D721Med (cell line): Measurements from ENCODE around the gene SMIM20.
A peak's percentile ranks its signal among the peaks of the same experiment; 100 is the strongest.
"Not testable (repeated sequence)": the region's sequence is repeated elsewhere in the genome, so short reads cannot be mapped to it uniquely, and the experiment has no call there.

Source experiments
- DNase-seq: peaks from one replicate; pipeline ENCODE4 v3.0.0; 2011; ENCODE audit warnings: low spot score; ENCODE audit not compliant: insufficient read length
- FAIRE-seq: peaks from 2 replicates; lab custom pipeline; 2011; peaks lifted over from hg19 to GRCh38; lab: Jason Lieb, UNC
- CTCF ChIP-seq: IDR thresholded peaks from 2 replicates; pipeline ENCODE4 v1.5.1; 2012; ENCODE audit warnings: mild to moderate bottlenecking, control low read depth; ENCODE audit not compliant: insufficient read depth; ENCODE audit errors: missing control alignments

The SMIM20 gene

GRCh38 chr4:25905371-25905770 is 8.6 kb upstream of the SMIM20 start:
- FAIRE-seq (no peak), DNase-seq (no peak)
- TF ChIP-seq CTCF = no peak

GRCh38 chr4:25906113-25906512 is 7.9 kb upstream of the SMIM20 start:
- DNase-seq, FAIRE-seq: not testable (repeated sequence)

- DNase-seq (no peak), FAIRE-seq (no peak)
- no peak for TF ChIP-seq CTCF
These were observed 5.5 kb upstream of the SMIM20 start for GRCh38 chr4:25908491-25908901.

GRCh38 chr4:25911356-25911755 is 2.7 kb upstream of the SMIM20 start:
- DNase-seq = no peak
- no peak for TF ChIP-seq CTCF
- no peak for FAIRE-seq

GRCh38 chr4:25913056-25913850 is 767 bp upstream of the SMIM20 start:
- no peak for FAIRE-seq
- peak; percentile 34 for DNase-seq
- TF ChIP-seq CTCF = no peak

GRCh38 chr4:25914670-25915352 is 791 bp downstream of the SMIM20 start:
- TF ChIP-seq CTCF = no peak
- FAIRE-seq (peak; percentile 71), DNase-seq (no peak)

- TF ChIP-seq CTCF = no peak
- DNase-seq (no peak), FAIRE-seq (no peak)
These were observed 1.3 kb downstream of the SMIM20 start for GRCh38 chr4:25915353-25915705.
